Neural crest cell (in vitro differentiated cells): Measurements from ENCODE around the gene SCN7A. TPM values are rescaled to one million over a fixed set of nuclear protein-coding genes. Genes with fewer than 3 reads are reported as not detected.
A peak's percentile ranks its signal among the peaks of the same experiment; 100 is the strongest.

Experiments
- DNase-seq: peaks from one replicate; pipeline ENCODE4 v3.0.0; 2021; ENCODE audit warnings: low read depth, mixed read lengths, low spot score
- H3K27ac Mint-ChIP-seq: one replicate; pipeline ENCODE4 v1.8.0; 2021; ENCODE audit warnings: mild to moderate bottlenecking, mixed read lengths; ENCODE audit not compliant: unreplicated experiment
- H3K27me3 Mint-ChIP-seq: 2 replicates; pipeline ENCODE4 v1.8.0; 2021; ENCODE audit warnings: low read depth, mild to moderate bottlenecking, mixed read lengths
- H3K36me3 Mint-ChIP-seq: 2 replicates; pipeline ENCODE4 v1.8.0; 2021; ENCODE audit warnings: low read depth, mild to moderate bottlenecking, mixed read lengths
- H3K4me1 Mint-ChIP-seq: 2 replicates; pipeline ENCODE4 v1.8.0; 2021; ENCODE audit warnings: mixed read lengths
- H3K4me3 Mint-ChIP-seq: one replicate; pipeline ENCODE4 v1.8.0; 2021; ENCODE audit warnings: mild to moderate bottlenecking, mixed read lengths
- H3K9me3 Mint-ChIP-seq: 2 replicates; pipeline ENCODE4 v1.8.0; 2021; ENCODE audit warnings: mixed read lengths
- CTCF ChIP-seq: fragments of 200-600 bp; sonication (generic); conservative IDR thresholded peaks from 2 replicates; pipeline ENCODE4 v1.5.0; 2021; ENCODE audit warnings: antibody characterized with exemption, mild to moderate bottlenecking
- long read RNA-seq: library from polyadenylated mRNA; unstranded; transcript quantifications from one replicate; pipeline ENCODE4 v2.0.0, GENCODE V29; 2020
- total RNA-seq: library from RNA; stranded (reverse); gene quantifications from 2 replicates; pipeline ENCODE4 v1.2.1, GENCODE V29; 2021

SCN7A gene
- 0.39 and 0.40 TPM in 2 replicates for total RNA-seq
- long read RNA-seq, result 0 reads

- H3K9me3 Mint-ChIP-seq, result no peaks in the 10 kb centered on the region
- no peak within 1 kb of the TSS for H3K27ac Mint-ChIP-seq
Measured at GRCh38 chr2:166494140-166494624, at the start of gene SCN7A. SCN7A (minus strand) TSS chr2:166494249; CDS start chr2:166477696, 16,553 bp downstream.

GRCh38 chr2:166539340-166540162 lies 45.5 kb upstream of the SCN7A start:
- H3K27me3 Mint-ChIP-seq, result no peaks in the 10 kb centered on the region
- no peaks in the 10 kb centered on the region for H3K9me3 Mint-ChIP-seq
- TF ChIP-seq CTCF, result peak; percentile 91
- no peak overlapping the region for H3K27ac Mint-ChIP-seq
- peak; percentile 59 for DNase-seq
- no peaks in the 10 kb centered on the region for H3K36me3 Mint-ChIP-seq
- peaks cover 5% of the 10 kb centered on the region for H3K4me1 Mint-ChIP-seq
- no peak overlapping the region for H3K4me3 Mint-ChIP-seq

More at GRCh38 chr2:166494140-166494624, at the start of gene SCN7A:
- H3K27me3 Mint-ChIP-seq, result peaks cover 8% of the 10 kb centered on the region
- no peak for TF ChIP-seq CTCF
- H3K36me3 Mint-ChIP-seq, result no peaks in the 10 kb centered on the region
- DNase-seq, result peak; percentile 57
- H3K4me1 Mint-ChIP-seq, result peaks cover 15% of the 10 kb centered on the region
- H3K4me3 Mint-ChIP-seq, result peak within 1 kb of the TSS; percentile 71

GRCh38 chr2:166536111-166536510 lies 42.1 kb upstream of the SCN7A start:
- Mint-ChIP-seq H3K36me3 (no peaks in the 10 kb centered on the region), H3K27ac (no peak overlapping the region), H3K4me1 (peaks cover 5% of the 10 kb centered on the region), H3K27me3 (no peaks in the 10 kb centered on the region), H3K9me3 (no peaks in the 10 kb centered on the region), H3K4me3 (no peak overlapping the region)
- TF ChIP-seq CTCF, result no peak
- no peak for DNase-seq

- Mint-ChIP-seq H3K4me3 (no peak overlapping the region), H3K27me3 (peaks cover 3% of the 10 kb centered on the region), H3K9me3 (no peaks in the 10 kb centered on the region), H3K36me3 (no peaks in the 10 kb centered on the region), H3K4me1 (no peaks in the 10 kb centered on the region), H3K27ac (no peak overlapping the region)
- no peak for TF ChIP-seq CTCF
- no peak for DNase-seq
Measured at GRCh38 chr2:166521155-166521554, 27.1 kb upstream of the SCN7A start.

- peaks cover 3% of the 10 kb centered on the region for H3K27me3 Mint-ChIP-seq
- no peak for TF ChIP-seq CTCF
- H3K4me3 Mint-ChIP-seq, result no peak overlapping the region
Measured at GRCh38 chr2:166520604-166521003, 26.6 kb upstream of the SCN7A start.

More at GRCh38 chr2:166520604-166521003, 26.6 kb upstream of the SCN7A start:
- Mint-ChIP-seq H3K4me1 (no peaks in the 10 kb centered on the region), H3K36me3 (no peaks in the 10 kb centered on the region), H3K9me3 (no peaks in the 10 kb centered on the region), H3K27ac (no peak overlapping the region)
- DNase-seq, result no peak
